HG03565 (cell line): ENCODE measurements around the gene FSCB.
"Not testable (repeated sequence)": the region's sequence is repeated elsewhere in the genome, so short reads cannot be mapped to it uniquely, and the experiment has no call there.

Experiments
- ATAC-seq: cut with Tn5 transposase; IDR thresholded peaks from one replicate; pipeline ENCODE4 v1.9.1; 2021; ENCODE audit warnings: mild to moderate bottlenecking, moderate library complexity; ENCODE audit not compliant: unreplicated experiment

Gene FSCB

GRCh38 chr14:44507183-44507582 is at the start of gene FSCB:
Gene FSCB (minus strand): TSS chr14:44507283. CDS start chr14:44506987, 296 bp downstream.
- no peak for ATAC-seq

- ATAC-seq: no peak
Measured at GRCh38 chr14:44531658-44532057, 24.6 kb upstream of the FSCB start.

GRCh38 chr14:44530475-44530874 is 23.4 kb upstream of the FSCB start:
- no peak for ATAC-seq

GRCh38 chr14:44529026-44529425 is 21.9 kb upstream of the FSCB start:
- no peak for ATAC-seq

GRCh38 chr14:44528180-44528579 is 21.1 kb upstream of the FSCB start:
- ATAC-seq: no peak

- ATAC-seq: no peak
Measured at GRCh38 chr14:44525237-44525636, 18.2 kb upstream of the FSCB start.

- ATAC-seq: not testable (repeated sequence)
Measured at GRCh38 chr14:44515668-44516067, 8.6 kb upstream of the FSCB start.

- no peak for ATAC-seq
Measured at GRCh38 chr14:44508834-44509233, 1.8 kb upstream of the FSCB start.

- no peak for ATAC-seq
Measured at GRCh38 chr14:44505588-44505987, 1.5 kb downstream of the FSCB start.

- no peak for ATAC-seq
Measured at GRCh38 chr14:44497148-44497547, 9.9 kb downstream of the FSCB start.

GRCh38 chr14:44494137-44494536 is 12.9 kb downstream of the FSCB start:
- no peak for ATAC-seq

GRCh38 chr14:44490966-44491365 is 16.1 kb downstream of the FSCB start:
- ATAC-seq: no peak

- ATAC-seq: no peak
Measured at GRCh38 chr14:44477953-44478352, 29.1 kb downstream of the FSCB start.

GRCh38 chr14:44468771-44469170 is 38.3 kb downstream of the FSCB start:
- no peak for ATAC-seq

GRCh38 chr14:44463356-44464004 is 43.6 kb downstream of the FSCB start:
- no peak for ATAC-seq

- no peak for ATAC-seq
Measured at GRCh38 chr14:44462381-44462780, 44.7 kb downstream of the FSCB start.

GRCh38 chr14:44461811-44462210 is 45.3 kb downstream of the FSCB start:
- no peak for ATAC-seq
